Fibroblast of skin of right quadriceps (primary cell): ENCODE data around the gene PAIP2.

Experiments
- DNase-seq: peaks from one replicate; pipeline ENCODE4 v3.0.0-alpha.2; 2013

The PAIP2 gene

DNA sequence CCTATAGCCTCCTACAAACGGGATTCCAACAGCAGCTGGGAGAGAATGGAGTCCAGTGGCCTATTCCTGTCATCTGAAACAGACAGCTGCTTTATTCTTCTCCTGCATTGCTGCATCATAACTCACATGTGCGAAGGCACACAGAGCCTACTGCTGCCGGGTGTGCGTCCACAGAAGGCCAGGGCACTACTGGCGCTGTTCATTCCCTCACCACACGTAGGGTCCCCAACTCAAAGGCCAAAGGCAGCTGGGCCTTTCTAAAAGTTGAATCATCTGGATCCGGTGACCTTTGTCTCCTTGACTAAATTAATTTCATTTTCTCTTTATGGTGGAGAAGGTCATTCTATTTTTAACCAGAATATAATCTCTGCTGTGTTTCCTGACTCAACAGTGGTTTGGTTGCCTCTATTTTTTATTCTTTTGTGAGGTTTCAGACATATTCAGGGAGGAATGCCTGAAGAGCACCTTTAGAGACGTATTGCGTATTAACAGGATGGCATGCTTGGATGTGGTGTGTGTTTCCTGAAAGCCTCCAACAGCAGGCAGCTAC lies 73.0 kb downstream of the PAIP2 start:
- no peak for DNase-seq

DNA sequence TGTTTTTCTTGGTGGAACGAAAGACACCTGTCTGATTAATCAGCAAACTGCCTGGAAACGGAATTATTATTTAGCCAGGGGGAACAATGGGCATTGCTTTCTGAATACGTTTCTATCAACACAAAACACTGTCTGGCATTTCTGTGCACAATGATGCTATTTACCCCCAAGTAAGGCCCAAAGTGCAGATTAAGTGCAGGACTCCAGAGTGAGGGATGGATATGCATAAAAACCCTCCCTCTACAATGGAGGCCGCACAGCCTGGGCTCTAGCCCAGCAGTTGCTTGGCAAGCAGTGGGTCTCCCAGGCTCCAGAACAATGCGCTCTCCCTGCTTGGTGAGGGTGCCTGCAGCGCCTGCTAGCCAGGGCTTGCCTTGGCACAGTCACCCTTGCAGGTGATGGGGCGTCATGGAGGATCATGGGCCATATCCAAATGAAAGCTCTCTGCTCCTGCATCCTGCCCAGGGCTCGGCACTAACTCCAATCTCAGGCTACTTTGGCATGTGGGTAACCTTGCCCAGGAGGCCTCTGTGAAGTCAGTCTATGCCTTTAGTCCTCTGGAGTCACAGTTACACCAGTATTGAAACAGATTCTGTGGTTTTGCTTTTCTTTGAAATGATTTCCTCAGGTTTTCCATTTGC lies 73.7 kb downstream of the PAIP2 start:
- no peak for DNase-seq

GRCh38 chr5:139415869-139416268 lies 74.2 kb downstream of the PAIP2 start:
- DNase-seq: no peak

- DNase-seq: no peak
Measured at GRCh38 chr5:139416651-139417050, 75.0 kb downstream of the PAIP2 start.

DNA sequence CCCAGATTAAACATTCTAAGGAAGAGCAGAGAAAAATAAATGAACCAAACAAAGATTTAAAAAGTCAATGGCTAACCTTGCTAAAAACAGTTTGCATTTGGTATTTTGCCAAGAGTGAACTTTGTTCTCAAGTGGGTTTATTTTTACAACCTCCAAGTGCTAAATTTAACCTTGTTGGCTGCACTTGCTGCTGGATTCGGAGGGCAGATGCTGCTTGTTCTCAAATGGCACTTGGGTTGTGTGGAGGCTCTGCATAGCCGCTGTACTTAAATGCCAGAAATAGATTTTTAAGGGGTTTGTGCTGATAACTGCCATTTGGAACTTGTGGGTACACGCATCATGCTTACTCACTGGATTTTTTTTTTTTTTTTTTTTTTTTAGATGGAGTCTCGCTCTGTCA lies 75.6 kb downstream of the PAIP2 start:
- DNase-seq: no peak

DNA sequence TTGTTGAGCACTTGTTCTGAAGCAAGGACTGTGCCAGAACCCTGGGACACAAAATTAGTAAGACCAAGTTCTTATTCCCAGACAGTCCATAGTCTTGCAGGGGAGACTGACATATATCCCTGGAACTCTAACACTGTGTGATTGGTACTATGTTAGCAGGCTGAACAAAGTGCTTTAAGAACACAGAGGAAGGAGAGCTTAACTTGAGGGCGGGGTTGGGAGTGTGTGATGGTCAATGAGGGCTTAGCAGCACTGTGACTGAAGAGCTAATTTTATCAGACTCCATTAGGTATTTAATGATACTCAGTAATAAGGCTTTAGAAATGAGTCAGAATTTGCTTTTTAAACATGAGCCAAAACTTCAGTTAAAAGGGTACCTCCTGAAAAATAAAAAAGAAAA lies 77.1 kb downstream of the PAIP2 start:
- no peak for DNase-seq
